GM18526 (cell line): ENCODE measurements around the gene PDCD4.

Experiments
- POLR2A ChIP-seq: IDR thresholded peaks from 3 replicates; pipeline ENCODE4 v1.6.1; 2011; ENCODE audit not compliant: insufficient read length; ENCODE audit errors: extremely low read depth

The PDCD4 gene

GRCh38 chr10:110946496-110946895, 74.8 kb downstream of the PDCD4 start:
- TF ChIP-seq POLR2A, result no peak

GRCh38 chr10:110947061-110947595, 75.4 kb downstream of the PDCD4 start:
- TF ChIP-seq POLR2A, result no peak
